Neuronal stem cell (in vitro differentiated cells): ENCODE data around the gene COL6A5.

Experiments
- DNase-seq: peaks from one replicate; pipeline ENCODE4 v3.0.0-alpha.2; 2013; ENCODE audit warnings: low spot score
- H2AFZ ChIP-seq: one replicate; pipeline ENCODE4 v1.6.1; 2013; ENCODE audit warnings: mild to moderate bottlenecking, low read length, inconsistent platforms
- H2AK5ac ChIP-seq: 2 replicates; pipeline ENCODE4 v1.6.1; 2013; ENCODE audit warnings: low read depth, mild to moderate bottlenecking, inconsistent platforms, low read length, moderate library complexity, mixed read lengths
- H2BK120ac ChIP-seq: 2 replicates; pipeline ENCODE4 v1.6.1; 2013; ENCODE audit warnings: low read depth, mild to moderate bottlenecking, inconsistent platforms, low read length, moderate library complexity, mixed read lengths
- H2BK12ac ChIP-seq: one replicate; pipeline ENCODE4 v1.6.1; 2013; ENCODE audit warnings: low read length, inconsistent platforms
- H2BK15ac ChIP-seq: 2 replicates; pipeline ENCODE4 v1.6.1; 2013; ENCODE audit warnings: mild to moderate bottlenecking, low read length, inconsistent platforms, mixed read lengths
- H2BK5ac ChIP-seq: one replicate; pipeline ENCODE4 v1.6.1; 2013; ENCODE audit warnings: inconsistent platforms, mild to moderate bottlenecking, low read length, moderate library complexity
- H3K14ac ChIP-seq: one replicate; pipeline ENCODE4 v1.6.1; 2013; ENCODE audit warnings: low read length, inconsistent platforms
- H3K18ac ChIP-seq: 2 replicates; pipeline ENCODE4 v1.6.1; 2013; ENCODE audit warnings: low read length, inconsistent platforms
- H3K23ac ChIP-seq: 2 replicates; pipeline ENCODE4 v1.6.1; 2013; ENCODE audit warnings: low read depth, mild to moderate bottlenecking, mixed read lengths, low read length, inconsistent platforms; ENCODE audit not compliant: poor library complexity
- H3K27ac ChIP-seq: replicated peaks from 3 replicates; pipeline ENCODE4 v1.5.1; 2013; ENCODE audit warnings: low read length, inconsistent platforms
- H3K27me3 ChIP-seq, 3 experiments: 2 replicates each; pipeline ENCODE4 v1.6.1; 2013; ENCODE audit warnings: low read length in 3 of 3, mild to moderate bottlenecking in 2 of 3, inconsistent platforms in 1 of 3, low read depth in 1 of 3, mixed read lengths in 1 of 3, moderate library complexity in 1 of 3; ENCODE audit not compliant: control insufficient read depth in 3 of 3, insufficient read depth in 3 of 3
- H3K36me3 ChIP-seq, 2 donors: replicated peaks in 1 of 2; 2 replicates each; pipeline ENCODE4 v1.6.1; 2013; ENCODE audit warnings: low read length in 2 of 2; ENCODE audit not compliant: control insufficient read depth in 2 of 2, insufficient read depth in 2 of 2
- H3K4ac ChIP-seq: 2 replicates; pipeline ENCODE4 v1.6.1; 2013; ENCODE audit warnings: inconsistent platforms, mild to moderate bottlenecking, low read length, moderate library complexity
- H3K4me1 ChIP-seq, 2 donors: 1 replicate in 1 of 2; 2 replicates in 1 of 2; pipeline ENCODE4 v1.6.1; 2013; ENCODE audit warnings: low read length in 2 of 2, low read depth in 1 of 2; ENCODE audit not compliant: control insufficient read depth in 2 of 2, insufficient read depth in 1 of 2
- H3K4me2 ChIP-seq: one replicate; pipeline ENCODE4 v1.6.1; 2013; ENCODE audit warnings: mild to moderate bottlenecking, low read length, inconsistent platforms; ENCODE audit not compliant: insufficient read depth, poor library complexity, severe bottlenecking
- H3K4me3 ChIP-seq, 2 donors: 2 replicates each; pipeline ENCODE4 v1.5.1; 2013; ENCODE audit warnings: low read length in 2 of 2, mild to moderate bottlenecking in 2 of 2, inconsistent platforms in 1 of 2, moderate library complexity in 1 of 2
- H3K79me1 ChIP-seq: one replicate; pipeline ENCODE4 v1.6.1; 2013; ENCODE audit warnings: low read depth, mild to moderate bottlenecking, inconsistent platforms, low read length, moderate library complexity
- H3K9ac ChIP-seq: one replicate; pipeline ENCODE4 v1.6.1; 2013; ENCODE audit warnings: mild to moderate bottlenecking, low read depth, low read length, inconsistent platforms; ENCODE audit not compliant: poor library complexity
- H3K9me3 ChIP-seq, 2 donors: replicated peaks in 1 of 2; 2 replicates each; pipeline versions ENCODE3 to v1.6.1; 2013; ENCODE audit warnings: low read length in 2 of 2, mild to moderate bottlenecking in 2 of 2, inconsistent platforms in 1 of 2, low read depth in 1 of 2, mixed read lengths in 1 of 2, moderate library complexity in 1 of 2; ENCODE audit not compliant: control insufficient read depth in 2 of 2, insufficient read depth in 1 of 2
- H4K8ac ChIP-seq: one replicate; pipeline ENCODE4 v1.6.1; 2013; ENCODE audit warnings: low read depth, mild to moderate bottlenecking, inconsistent platforms, low read length, moderate library complexity
- H4K91ac ChIP-seq: one replicate; pipeline ENCODE4 v1.6.1; 2013; ENCODE audit warnings: low read length, low read depth, mild to moderate bottlenecking, inconsistent platforms; ENCODE audit not compliant: poor library complexity
- WGBS, 2 donors: extraction: QIAGEN DNeasy Blood & Tissue Kit; methylation state at CpG; one replicate each; pipeline ENCODE4 v1.1.7; 2013; ENCODE audit warnings: missing lambda C conversion rate in 2 of 2, mixed read lengths in 1 of 2; ENCODE audit not compliant: insufficient read length in 2 of 2, insufficient replicate concordance in 1 of 2; ENCODE audit errors: extremely low coverage in 2 of 2; 5-methylcytosine and 5-hydroxymethylcytosine counted together

The COL6A5 gene

GRCh38 chr3:130377960-130378676 lies 32.6 kb downstream of the COL6A5 start:
- Histone ChIP-seq H2BK120ac (no peak overlapping the region), H3K14ac (no peak overlapping the region), H3K36me3 (no peaks in the 10 kb centered on the region), H3K27ac (no peak overlapping the region), H3K27me3 (no peaks in the 10 kb centered on the region), H4K8ac (no peak overlapping the region), H3K4me3 (no peak overlapping the region), H2BK5ac (no peak overlapping the region), H3K4me2 (no peak overlapping the region), H3K4me1 (no peaks in the 10 kb centered on the region), H3K18ac (no peak overlapping the region), H3K9ac (no peak overlapping the region), H2AK5ac (no peak overlapping the region), H2BK12ac (no peak overlapping the region), H2BK15ac (no peak overlapping the region), H3K23ac (no peak overlapping the region), H3K4ac (no peak overlapping the region), H3K9me3 (peaks cover 0 to 2% of the 10 kb centered on the region in 2 donors), H2AFZ (no peak overlapping the region), H4K91ac (no peak overlapping the region), H3K79me1 (no peaks in the 10 kb centered on the region)
- no CpG with 5 or more reads among the region's 1 CpG for WGBS, 2 donors
- no peak for DNase-seq

- Histone ChIP-seq H3K4me3 (no peak overlapping the region), H3K14ac (no peak overlapping the region), H3K23ac (no peak overlapping the region), H3K4me2 (no peak overlapping the region), H2BK15ac (no peak overlapping the region), H3K4ac (no peak overlapping the region), H3K27ac (no peak overlapping the region), H2AK5ac (no peak overlapping the region), H2BK12ac (no peak overlapping the region), H3K9me3 (peaks cover 0 to 2% of the 10 kb centered on the region in 2 donors), H2AFZ (no peak overlapping the region), H3K9ac (no peak overlapping the region), H4K8ac (no peak overlapping the region), H3K18ac (no peak overlapping the region), H2BK120ac (no peak overlapping the region), H3K79me1 (no peaks in the 10 kb centered on the region), H3K4me1 (no peaks in the 10 kb centered on the region), H3K36me3 (no peaks in the 10 kb centered on the region), H2BK5ac (no peak overlapping the region), H3K27me3 (no peaks in the 10 kb centered on the region), H4K91ac (no peak overlapping the region)
- no CpG with 5 or more reads among the region's 7 CpGs for WGBS, 2 donors
- no peak for DNase-seq
Observed at GRCh38 chr3:130378677-130379191, 33.3 kb downstream of the COL6A5 start.

GRCh38 chr3:130379274-130379673 lies 33.8 kb downstream of the COL6A5 start:
- H2BK5ac ChIP-seq = no peak overlapping the region
- no peaks in the 10 kb centered on the region for H3K4me1 ChIP-seq
- H2AFZ ChIP-seq = no peak overlapping the region
- H3K23ac ChIP-seq = no peak overlapping the region
- no peak overlapping the region for H4K8ac ChIP-seq
- no peak overlapping the region for H2BK12ac ChIP-seq
- DNase-seq = no peak
- H2AK5ac ChIP-seq = no peak overlapping the region
- H3K4me2 ChIP-seq = no peak overlapping the region
- no peak overlapping the region for H3K27ac ChIP-seq
- H3K9ac ChIP-seq = no peak overlapping the region
- peaks cover 0 to 2% of the 10 kb centered on the region in 2 donors for H3K9me3 ChIP-seq
- H3K79me1 ChIP-seq = no peaks in the 10 kb centered on the region
- H3K36me3 ChIP-seq = no peaks in the 10 kb centered on the region
- H3K4me3 ChIP-seq = no peak overlapping the region
- H4K91ac ChIP-seq = no peak overlapping the region
- H3K27me3 ChIP-seq = no peaks in the 10 kb centered on the region
- H3K18ac ChIP-seq = no peak overlapping the region
- no peak overlapping the region for H3K14ac ChIP-seq
- no peak overlapping the region for H3K4ac ChIP-seq
- no peak overlapping the region for H2BK120ac ChIP-seq
- no CpG with 5 or more reads among the region's 6 CpGs for WGBS, 2 donors
- H2BK15ac ChIP-seq = no peak overlapping the region

- H3K4me1 ChIP-seq = peaks cover 0 to 2% of the 10 kb centered on the region in 2 donors
- H3K18ac ChIP-seq = no peak overlapping the region
- H2BK12ac ChIP-seq = no peak overlapping the region
- DNase-seq = no peak
- no peak overlapping the region for H3K4me3 ChIP-seq
- no peak overlapping the region for H2AFZ ChIP-seq
- H3K27ac ChIP-seq = no peak overlapping the region
- H3K14ac ChIP-seq = no peak overlapping the region
- no peak overlapping the region for H3K4ac ChIP-seq
- no peak overlapping the region for H4K8ac ChIP-seq
- H4K91ac ChIP-seq = no peak overlapping the region
- no peaks in the 10 kb centered on the region for H3K79me1 ChIP-seq
- H3K9me3 ChIP-seq = peaks cover 0 to 2% of the 10 kb centered on the region in 2 donors
- no peak overlapping the region for H3K23ac ChIP-seq
- no peak overlapping the region for H2AK5ac ChIP-seq
- H3K27me3 ChIP-seq = no peaks in the 10 kb centered on the region
- no peak overlapping the region for H2BK15ac ChIP-seq
- H3K9ac ChIP-seq = no peak overlapping the region
- H2BK5ac ChIP-seq = no peak overlapping the region
- no peak overlapping the region for H3K4me2 ChIP-seq
- H2BK120ac ChIP-seq = no peak overlapping the region
- no peaks in the 10 kb centered on the region for H3K36me3 ChIP-seq
Observed at GRCh38 chr3:130380398-130380797, 34.9 kb downstream of the COL6A5 start.
